H54 (cell line): ENCODE results near the gene COX4I1.

Experiments
- DNase-seq: peaks from one replicate; pipeline ENCODE4 v3.0.0; 2011; ENCODE audit warnings: low spot score, mixed read lengths; ENCODE audit not compliant: insufficient read length
- FAIRE-seq: peaks from 3 replicates; lab custom pipeline; 2011; peaks lifted over from hg19 to GRCh38; lab: Jason Lieb, UNC
- POLR2A ChIP-seq: IDR thresholded peaks from 2 replicates; pipeline ENCODE4 v1.6.1; 2011; ENCODE audit warnings: low read depth, mild to moderate bottlenecking, low read length

The COX4I1 gene

GRCh38 chr16:85778873-85779272, 20.6 kb upstream of the COX4I1 start:
- FAIRE-seq: no peak

GRCh38 chr16:85780281-85780680, 19.2 kb upstream of the COX4I1 start:
- no peak for FAIRE-seq
- no peak for DNase-seq
- TF ChIP-seq POLR2A: no peak

More at GRCh38 chr16:85778873-85779272, 20.6 kb upstream of the COX4I1 start:
- no peak for TF ChIP-seq POLR2A
- DNase-seq: no peak

GRCh38 chr16:85781156-85781555, 18.3 kb upstream of the COX4I1 start:
- DNase-seq (no peak), FAIRE-seq (no peak)
- no peak for TF ChIP-seq POLR2A

GRCh38 chr16:85781695-85782370, 17.7 kb upstream of the COX4I1 start:
- DNase-seq (no peak), FAIRE-seq (no peak)
- TF ChIP-seq POLR2A: no peak

GRCh38 chr16:85782451-85782850, 17.0 kb upstream of the COX4I1 start:
- no peak for TF ChIP-seq POLR2A
- no peak for FAIRE-seq
- DNase-seq: no peak

GRCh38 chr16:85783441-85783840, 16.1 kb upstream of the COX4I1 start:
- DNase-seq: no peak
- no peak for FAIRE-seq
- TF ChIP-seq POLR2A: no peak

- FAIRE-seq: no peak
- no peak for DNase-seq
- TF ChIP-seq POLR2A: no peak
Measured at GRCh38 chr16:85784813-85785212, 14.7 kb upstream of the COX4I1 start.

- FAIRE-seq (no peak), DNase-seq (no peak)
- TF ChIP-seq POLR2A: no peak
Measured at GRCh38 chr16:85785927-85786326, 13.6 kb upstream of the COX4I1 start.

- no peak for TF ChIP-seq POLR2A
- no peak for DNase-seq
- no peak for FAIRE-seq
Measured at GRCh38 chr16:85788819-85789218, 10.7 kb upstream of the COX4I1 start.

- no peak for TF ChIP-seq POLR2A
- FAIRE-seq (no peak), DNase-seq (no peak)
Measured at GRCh38 chr16:85789773-85790172, 9.7 kb upstream of the COX4I1 start.

- DNase-seq (no peak), FAIRE-seq (no peak)
- TF ChIP-seq POLR2A: no peak
Measured at GRCh38 chr16:85793662-85794298, 5.7 kb upstream of the COX4I1 start.

GRCh38 chr16:85794696-85795095, 4.8 kb upstream of the COX4I1 start:
- TF ChIP-seq POLR2A: no peak

GRCh38 chr16:85796152-85796551, 3.3 kb upstream of the COX4I1 start:
- TF ChIP-seq POLR2A: no peak
- FAIRE-seq (no peak), DNase-seq (no peak)

More at GRCh38 chr16:85794696-85795095, 4.8 kb upstream of the COX4I1 start:
- DNase-seq: no peak
- FAIRE-seq: no peak

- FAIRE-seq (no peak), DNase-seq (no peak)
- no peak for TF ChIP-seq POLR2A
Measured at GRCh38 chr16:85796599-85796998, 2.9 kb upstream of the COX4I1 start.

GRCh38 chr16:85798283-85798776, 1.2 kb upstream of the COX4I1 start:
- no peak for TF ChIP-seq POLR2A
- no peak for DNase-seq
- FAIRE-seq: no peak
